HepG2 (cell line): Measurements from ENCODE around the gene AMIGO1. TPM values are rescaled to one million over a fixed set of nuclear protein-coding genes. Genes with fewer than 3 reads are reported as not detected.
A peak's percentile ranks its signal among the peaks of the same experiment; 100 is the strongest.

Experiments
- BORCS8-MEF2B ChIP-seq: sonication (generic); formaldehyde crosslinking; IDR thresholded peaks from 2 replicates; pipeline ENCODE4 v1.8.0; 2022; ENCODE audit warnings: mild to moderate bottlenecking, missing genetic modification reagents
- CC2D1A ChIP-seq: sonication (generic); formaldehyde crosslinking; IDR thresholded peaks from 2 replicates; pipeline ENCODE4 v1.8.1; 2023; ENCODE audit warnings: mild to moderate bottlenecking, missing genetic modification reagents
- CREM ChIP-seq, 2 experiments: sonication (generic) in 1 of 2; formaldehyde crosslinking in 1 of 2; IDR thresholded peaks; 2 replicates each; pipeline versions ENCODE4 v1.4.0 to v1.6.1; 2016 to 2020; ENCODE audit warnings: antibody characterized with exemption in 1 of 2, mild to moderate bottlenecking in 1 of 2, missing genetic modification reagents in 1 of 2
- FOXA1 ChIP-seq, 2 experiments: fragments of 450-650 bp in 1 of 2; sonication (generic) in 1 of 2; formaldehyde crosslinking in 1 of 2; IDR thresholded peaks; 2 replicates each; pipeline versions ENCODE4 v1.4.0 to v1.6.1; 2016 to 2020; ENCODE audit warnings: missing genetic modification reagents in 1 of 2
- HMG20B ChIP-seq: conservative IDR thresholded peaks from 2 replicates; pipeline ENCODE4 v1.6.1; 2016; ENCODE audit warnings: missing genetic modification reagents, missing compliant biosample characterization
- IRF2 ChIP-seq: IDR thresholded peaks from 2 replicates; pipeline ENCODE4 v1.6.1; 2018; ENCODE audit warnings: missing genetic modification reagents, missing compliant biosample characterization
- MEIS1 ChIP-seq: sonication (generic); formaldehyde crosslinking; IDR thresholded peaks from 2 replicates; pipeline ENCODE4 v1.9.0; 2021; ENCODE audit warnings: mild to moderate bottlenecking, missing genetic modification reagents, moderate library complexity, borderline replicate concordance
- ZBTB4 ChIP-seq: sonication (generic); formaldehyde crosslinking; IDR thresholded peaks from 2 replicates; pipeline ENCODE4 v1.4.0; 2020; ENCODE audit warnings: missing genetic modification reagents, mild to moderate bottlenecking, borderline replicate concordance
- ZBTB7A ChIP-seq: sonication (generic); formaldehyde crosslinking; IDR thresholded peaks from 2 replicates; pipeline ENCODE4 v1.8.0; 2022; ENCODE audit warnings: mild to moderate bottlenecking, missing genetic modification reagents
- ZNF337 ChIP-seq: sonication (generic); formaldehyde crosslinking; IDR thresholded peaks from 2 replicates; pipeline ENCODE4 v1.5.1; 2020; ENCODE audit warnings: missing genetic modification reagents, low read depth, mild to moderate bottlenecking, borderline replicate concordance
- ZNF614 ChIP-seq: IDR thresholded peaks from 2 replicates; pipeline ENCODE4 v1.6.1; 2018; ENCODE audit warnings: missing biosample characterization, missing genetic modification reagents, inconsistent platforms, borderline replicate concordance
- ZNF703 ChIP-seq: sonication (generic); formaldehyde crosslinking; IDR thresholded peaks from 2 replicates; pipeline ENCODE4 v1.5.1; 2020; ENCODE audit warnings: missing genetic modification reagents, mild to moderate bottlenecking, moderate library complexity, borderline replicate concordance
- ZNF772 ChIP-seq: sonication (generic); formaldehyde crosslinking; IDR thresholded peaks from 2 replicates; pipeline ENCODE4 v1.5.0; 2020; ENCODE audit warnings: mild to moderate bottlenecking, missing genetic modification reagents
- ZNF790 ChIP-seq: sonication (generic); formaldehyde crosslinking; IDR thresholded peaks from 2 replicates; pipeline ENCODE4 v1.8.0; 2022; ENCODE audit warnings: missing genetic modification reagents, mild to moderate bottlenecking, borderline replicate concordance
- ZNF816 ChIP-seq: sonication (generic); formaldehyde crosslinking; IDR thresholded peaks from 2 replicates; pipeline ENCODE4 v1.8.0; 2022; ENCODE audit warnings: missing genetic modification reagents, mild to moderate bottlenecking, borderline replicate concordance
- polyA plus RNA-seq, 8 experiments: library from polyadenylated mRNA; depleted of rRNA in 3 of 8; stranded (reverse) in 7 of 8; unstranded in 1 of 8; fragments of >200 nt; fragmentation: Illumina TruSeq in 4 of 8; extraction: Trizol in 4 of 8; gene quantifications; 2 replicates each; pipeline versions ENCODE4 v1.2.1 to v1.2.3, GENCODE V29; 2011 to 2016; ENCODE audit warnings: low read depth in 4 of 8, missing spikeins in 1 of 8, mixed read lengths in 1 of 8; ENCODE audit not compliant: insufficient read depth in 1 of 8
- total RNA-seq, 5 experiments: library from RNA; depleted of rRNA; stranded (reverse); fragments of >200 nt; fragmentation: Illumina TruSeq; extraction: Trizol; gene quantifications; 2 replicates each; pipeline ENCODE4 v1.2.3, GENCODE V29; 2016; ENCODE audit warnings: low read depth in 1 of 5
- TF ChIP-seq, protein P1 (sequence below): sonication (generic); formaldehyde crosslinking; IDR thresholded peaks from 2 replicates; pipeline ENCODE4 v1.5.0; 2020; ENCODE audit warnings: mild to moderate bottlenecking, missing genetic modification reagents, moderate library complexity
- TF ChIP-seq, protein P2 (sequence below): sonication (generic); formaldehyde crosslinking; IDR thresholded peaks from 2 replicates; pipeline ENCODE4 v1.8.0; 2022; ENCODE audit warnings: low read depth, missing genetic modification reagents
- TF ChIP-seq, protein P3 (sequence below): IDR thresholded peaks from 2 replicates; pipeline ENCODE4 v1.6.1; 2018; ENCODE audit warnings: missing genetic modification reagents, mild to moderate bottlenecking, missing compliant biosample characterization
- TF ChIP-seq, protein P4 (sequence below): sonication (generic); formaldehyde crosslinking; IDR thresholded peaks from 2 replicates; pipeline ENCODE4 v1.5.0; 2020; ENCODE audit warnings: missing genetic modification reagents

The AMIGO1 gene
- total and polyA plus RNA-seq, 2 of the 13 experiments (the other 11 are each of a cell fraction or from before 2014, with no cell fraction given), result 0.40 to 1.3 TPM

DNA sequence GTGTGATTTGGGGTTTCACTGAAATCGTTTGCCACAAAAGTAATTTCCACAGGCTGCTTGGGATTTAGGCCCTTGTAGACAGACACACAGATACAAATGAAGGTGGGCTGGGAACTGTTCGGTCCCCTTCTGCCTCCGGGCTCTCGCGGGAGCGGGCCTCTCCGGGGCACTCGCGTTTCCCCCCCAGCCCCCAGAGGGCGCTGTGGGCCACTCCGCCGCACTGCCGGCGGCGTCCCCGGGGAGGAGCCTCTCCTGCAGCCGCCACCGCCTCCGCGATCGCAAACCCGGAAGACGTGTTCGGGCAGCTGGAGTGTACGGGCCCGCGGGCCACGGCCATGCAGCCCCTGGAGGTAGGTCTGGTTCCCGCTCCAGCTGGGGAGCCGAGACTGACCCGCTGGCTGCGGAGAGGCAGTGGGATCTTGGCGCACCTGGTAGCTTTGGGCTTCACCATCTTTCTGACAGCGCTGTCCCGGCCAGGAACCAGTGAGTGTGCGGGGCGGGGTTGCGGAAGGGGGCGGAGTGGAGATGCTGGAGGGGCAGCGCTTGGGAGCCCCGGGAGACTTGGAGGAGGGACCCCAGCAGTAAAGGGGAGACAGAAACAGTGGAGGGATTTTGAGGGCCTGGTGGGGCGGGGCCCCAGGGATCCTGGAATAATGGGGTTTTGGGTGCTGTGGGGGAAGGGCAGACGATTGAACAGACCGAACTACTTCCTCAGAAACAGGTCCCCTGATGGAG lies 15.6 kb downstream of the AMIGO1 start, which contains the start of gene CYB561D1 (continued):
- TF ChIP-seq, protein P1, sequence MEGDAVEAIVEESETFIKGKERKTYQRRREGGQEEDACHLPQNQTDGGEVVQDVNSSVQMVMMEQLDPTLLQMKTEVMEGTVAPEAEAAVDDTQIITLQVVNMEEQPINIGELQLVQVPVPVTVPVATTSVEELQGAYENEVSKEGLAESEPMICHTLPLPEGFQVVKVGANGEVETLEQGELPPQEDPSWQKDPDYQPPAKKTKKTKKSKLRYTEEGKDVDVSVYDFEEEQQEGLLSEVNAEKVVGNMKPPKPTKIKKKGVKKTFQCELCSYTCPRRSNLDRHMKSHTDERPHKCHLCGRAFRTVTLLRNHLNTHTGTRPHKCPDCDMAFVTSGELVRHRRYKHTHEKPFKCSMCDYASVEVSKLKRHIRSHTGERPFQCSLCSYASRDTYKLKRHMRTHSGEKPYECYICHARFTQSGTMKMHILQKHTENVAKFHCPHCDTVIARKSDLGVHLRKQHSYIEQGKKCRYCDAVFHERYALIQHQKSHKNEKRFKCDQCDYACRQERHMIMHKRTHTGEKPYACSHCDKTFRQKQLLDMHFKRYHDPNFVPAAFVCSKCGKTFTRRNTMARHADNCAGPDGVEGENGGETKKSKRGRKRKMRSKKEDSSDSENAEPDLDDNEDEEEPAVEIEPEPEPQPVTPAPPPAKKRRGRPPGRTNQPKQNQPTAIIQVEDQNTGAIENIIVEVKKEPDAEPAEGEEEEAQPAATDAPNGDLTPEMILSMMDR (CRISPR knock-in tag), result peak; percentile 95
- TF ChIP-seq FOXA1 (IDR thresholded peaks at IDR 0.05) (no peak), FOXA1 (CRISPR knock-in tag; IDR thresholded peaks at IDR 0.05) (no peak), CREM (IDR thresholded peaks at IDR 0.05) (no peak), CREM (CRISPR knock-in tag; IDR thresholded peaks at IDR 0.05) (no peak), MEIS1 (peak; percentile 45; the same call in 1 of the 2 replicates), ZNF790 (0 out of 2 replicates have a peak, but pooled peaks have one; percentile 70), ZNF614 (no peak), ZNF772 (peak; percentile 32; the same call in 1 of the 2 replicates), CC2D1A (CRISPR knock-in tag) (no peak), ZNF337 (no peak), BORCS8-MEF2B (peak; percentile 52), ZBTB7A (CRISPR knock-in tag) (no peak), ZBTB4 (CRISPR knock-in tag) (no peak), HMG20B (CRISPR knock-in tag) (no peak), ZNF703 (CRISPR knock-in tag) (no peak), ZNF816 (CRISPR knock-in tag) (no peak), IRF2 (CRISPR knock-in tag) (peak; percentile 56; the same call in 1 of the 2 replicates)
- TF ChIP-seq, protein P2, sequence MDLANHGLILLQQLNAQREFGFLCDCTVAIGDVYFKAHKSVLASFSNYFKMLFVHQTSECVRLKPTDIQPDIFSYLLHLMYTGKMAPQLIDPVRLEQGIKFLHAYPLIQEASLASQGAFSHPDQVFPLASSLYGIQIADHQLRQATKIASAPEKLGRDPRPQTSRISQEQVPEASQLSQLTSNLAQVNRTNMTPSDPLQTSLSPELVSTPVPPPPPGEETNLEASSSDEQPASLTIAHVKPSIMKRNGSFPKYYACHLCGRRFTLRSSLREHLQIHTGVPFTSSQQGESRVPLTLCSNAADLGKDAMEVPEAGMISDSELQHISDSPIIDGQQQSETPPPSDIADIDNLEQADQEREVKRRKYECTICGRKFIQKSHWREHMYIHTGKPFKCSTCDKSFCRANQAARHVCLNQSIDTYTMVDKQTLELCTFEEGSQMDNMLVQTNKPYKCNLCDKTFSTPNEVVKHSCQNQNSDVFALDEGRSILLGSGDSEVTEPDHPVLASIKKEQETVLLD, result no peak
- TF ChIP-seq, protein P3, sequence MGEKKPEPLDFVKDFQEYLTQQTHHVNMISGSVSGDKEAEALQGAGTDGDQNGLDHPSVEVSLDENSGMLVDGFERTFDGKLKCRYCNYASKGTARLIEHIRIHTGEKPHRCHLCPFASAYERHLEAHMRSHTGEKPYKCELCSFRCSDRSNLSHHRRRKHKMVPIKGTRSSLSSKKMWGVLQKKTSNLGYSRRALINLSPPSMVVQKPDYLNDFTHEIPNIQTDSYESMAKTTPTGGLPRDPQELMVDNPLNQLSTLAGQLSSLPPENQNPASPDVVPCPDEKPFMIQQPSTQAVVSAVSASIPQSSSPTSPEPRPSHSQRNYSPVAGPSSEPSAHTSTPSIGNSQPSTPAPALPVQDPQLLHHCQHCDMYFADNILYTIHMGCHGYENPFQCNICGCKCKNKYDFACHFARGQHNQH, result peak; percentile 51; the same call in 1 of the 2 replicates
- TF ChIP-seq, protein P4, sequence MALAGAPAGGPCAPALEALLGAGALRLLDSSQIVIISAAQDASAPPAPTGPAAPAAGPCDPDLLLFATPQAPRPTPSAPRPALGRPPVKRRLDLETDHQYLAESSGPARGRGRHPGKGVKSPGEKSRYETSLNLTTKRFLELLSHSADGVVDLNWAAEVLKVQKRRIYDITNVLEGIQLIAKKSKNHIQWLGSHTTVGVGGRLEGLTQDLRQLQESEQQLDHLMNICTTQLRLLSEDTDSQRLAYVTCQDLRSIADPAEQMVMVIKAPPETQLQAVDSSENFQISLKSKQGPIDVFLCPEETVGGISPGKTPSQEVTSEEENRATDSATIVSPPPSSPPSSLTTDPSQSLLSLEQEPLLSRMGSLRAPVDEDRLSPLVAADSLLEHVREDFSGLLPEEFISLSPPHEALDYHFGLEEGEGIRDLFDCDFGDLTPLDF (CRISPR knock-in tag), result no peak
